Keratinocyte (primary cell): ENCODE measurements around the gene PUM1. TPM values are rescaled to one million over a fixed set of nuclear protein-coding genes. Genes with fewer than 3 reads are reported as not detected.
A peak's percentile ranks its signal among the peaks of the same experiment; 100 is the strongest.
"Not testable (repeated sequence)": the region's sequence is repeated elsewhere in the genome, so short reads cannot be mapped to it uniquely, and the experiment has no call there.

Experiments used
- DNase-seq: peaks from one replicate; pipeline ENCODE4 v3.0.0-alpha.2; 2011; ENCODE audit warnings: low read depth, missing footprints, low spot score
- FAIRE-seq: peaks from 2 replicates; lab custom pipeline; 2011; peaks lifted over from hg19 to GRCh38; lab: Jason Lieb, UNC
- H2AFZ ChIP-seq: 2 replicates; pipeline ENCODE4 v1.6.0; 2012; ENCODE audit warnings: low read length, control low read depth, inconsistent platforms; ENCODE audit not compliant: control insufficient read depth
- H3K27ac ChIP-seq: 2 replicates; pipeline ENCODE4 v1.5.1; 2011; ENCODE audit warnings: low read length; ENCODE audit not compliant: control insufficient read depth, insufficient read depth
- H3K27me3 ChIP-seq: 3 replicates; pipeline ENCODE4 v1.6.0; 2011; ENCODE audit warnings: low read length; ENCODE audit not compliant: control insufficient read depth, insufficient read depth; ENCODE audit errors: extremely low read depth
- H3K36me3 ChIP-seq, 2 experiments: 2 replicates in 1 of 2; 3 replicates in 1 of 2; pipeline ENCODE4 v1.5.1; 2011; ENCODE audit warnings: low read length in 2 of 2, mild to moderate bottlenecking in 1 of 2; ENCODE audit not compliant: control insufficient read depth in 2 of 2, insufficient read depth in 2 of 2; ENCODE audit errors: extremely low read depth in 1 of 2
- H3K4me1 ChIP-seq: 3 replicates; pipeline ENCODE4 v1.5.1; 2011; ENCODE audit warnings: low read length; ENCODE audit not compliant: control insufficient read depth, insufficient read depth; ENCODE audit errors: extremely low read depth
- H3K4me2 ChIP-seq: 3 replicates; pipeline ENCODE4 v1.6.0; 2011; ENCODE audit warnings: low read depth, low read length; ENCODE audit not compliant: control insufficient read depth, insufficient read depth; ENCODE audit errors: extremely low read depth
- H3K4me3 ChIP-seq, 3 experiments: fragments of 200-600 bp in 1 of 3; sonication (generic) in 1 of 3; 2 replicates in 2 of 3; 3 replicates in 1 of 3; pipeline ENCODE4 v1.5.1; 2011 to 2016; ENCODE audit warnings: low read length in 3 of 3, mild to moderate bottlenecking in 3 of 3, control low read depth in 2 of 3, inconsistent platforms in 1 of 3, low read depth in 1 of 3, mixed read lengths in 1 of 3, mixed run types in 1 of 3, moderate library complexity in 1 of 3; ENCODE audit not compliant: control insufficient read depth in 2 of 3, insufficient read depth in 2 of 3; ENCODE audit errors: extremely low read depth in 1 of 3
- H3K79me2 ChIP-seq: 2 replicates; pipeline ENCODE4 v1.6.0; 2012; ENCODE audit warnings: low read length; ENCODE audit not compliant: control insufficient read depth, insufficient read depth
- H3K9ac ChIP-seq: 3 replicates; pipeline ENCODE4 v1.6.0; 2011; ENCODE audit warnings: low read length; ENCODE audit not compliant: control insufficient read depth, insufficient read depth; ENCODE audit errors: extremely low read depth
- H3K9me1 ChIP-seq: 3 replicates; pipeline ENCODE4 v1.6.0; 2011; ENCODE audit warnings: low read length; ENCODE audit not compliant: control insufficient read depth, insufficient read depth; ENCODE audit errors: extremely low read depth
- H3K9me3 ChIP-seq: 2 replicates; pipeline ENCODE4 v1.5.1; 2012; ENCODE audit warnings: low read depth, low read length; ENCODE audit not compliant: control insufficient read depth
- H4K20me1 ChIP-seq: 3 replicates; pipeline ENCODE4 v1.6.0; 2011; ENCODE audit warnings: low read length; ENCODE audit not compliant: control insufficient read depth, insufficient read depth; ENCODE audit errors: extremely low read depth
- CTCF ChIP-seq, 3 experiments: IDR thresholded peaks in 1 of 3; conservative IDR thresholded peaks in 1 of 3; optimal IDR thresholded peaks in 1 of 3; 2 replicates in 2 of 3; 3 replicates in 1 of 3; pipeline versions ENCODE3 to v1.5.1; 2011; ENCODE audit warnings: low read length in 3 of 3, mild to moderate bottlenecking in 3 of 3, moderate library complexity in 2 of 3, control low read depth in 1 of 3, inconsistent platforms in 1 of 3; ENCODE audit not compliant: insufficient read depth in 2 of 3; ENCODE audit errors: extremely low read depth in 1 of 3
- EZH2 ChIP-seq: IDR thresholded peaks from one replicate; pipeline ENCODE4 v1.6.1; 2012; ENCODE audit warnings: inconsistent platforms, mild to moderate bottlenecking, low read length, moderate library complexity
- dilution Hi-C: fragments of 300-500 bp; cut with MboI; formaldehyde crosslinking; loops from one replicate; pipeline ENCODE4 v1.7.0; 2020; ENCODE audit warnings: low sequenced_read_pairs; ENCODE audit not compliant: extremely low pct_ligation_motif_present
- polyA plus RNA-seq, 5 experiments: library from polyadenylated mRNA; depleted of rRNA in 3 of 5; stranded (reverse) in 3 of 5; stranded (forward) in 1 of 5; unstranded in 1 of 5; fragments of >200 nt; gene quantifications; 1 replicate in 1 of 5; 2 replicates in 3 of 5; 3 replicates in 1 of 5; pipeline versions ENCODE4 v1.2.1 to v1.2.3, GENCODE V29; 2011 to 2012; ENCODE audit warnings: missing spikeins in 2 of 5, low read depth in 1 of 5, low replicate concordance in 1 of 5

PUM1 gene
- polyA plus RNA-seq, 1 donor (not counting 4 experiments of a cell fraction or from before 2014, with no cell fraction given): 68.6 TPM

- peaks cover 6% of the 10 kb centered on the region for H4K20me1 ChIP-seq
- H3K79me2 ChIP-seq: peaks cover 18% of the 10 kb centered on the region
- dilution Hi-C loops: no loop called here
These were observed 115.5 kb downstream of the PUM1 start for GRCh38 chr1:30950053-30950452.

GRCh38 chr1:30949487-30949838 is 116.1 kb downstream of the PUM1 start:
- H3K4me1 ChIP-seq, H3K9ac ChIP-seq, H3K27ac ChIP-seq, H3K9me3 ChIP-seq, dilution Hi-C loops, FAIRE-seq, H3K4me2 ChIP-seq, DNase-seq, H3K4me3 ChIP-seq, H4K20me1 ChIP-seq, H3K9me1 ChIP-seq, H2AFZ ChIP-seq, H3K27me3 ChIP-seq: not testable (repeated sequence)
- H3K36me3 ChIP-seq: peaks cover 33 to 57% of the 10 kb centered on the region in 2 experiments
- peaks cover 21% of the 10 kb centered on the region for H3K79me2 ChIP-seq

More at GRCh38 chr1:30950053-30950452, 115.5 kb downstream of the PUM1 start:
- no peak overlapping the region for H3K4me2 ChIP-seq
- H3K4me3 ChIP-seq: no peak overlapping the region
- H3K9ac ChIP-seq: no peak overlapping the region
- H2AFZ ChIP-seq: no peak overlapping the region
- DNase-seq (no peak), FAIRE-seq (no peak)
- H3K9me1 ChIP-seq: no peaks in the 10 kb centered on the region
- H3K36me3 ChIP-seq: peaks cover 32 to 57% of the 10 kb centered on the region in 2 experiments
- H3K27me3 ChIP-seq: no peaks in the 10 kb centered on the region
- TF ChIP-seq CTCF (optimal IDR thresholded peaks at IDR 0.05 in 1 of 3, IDR thresholded peaks at IDR 0.05 in 1 of 3, conservative IDR thresholded peaks at IDR 0.05 in 1 of 3; ENCODE audit: extremely low read depth in 1 of 3, insufficient read depth in 2 of 3, low read length in 3 of 3) (no peak), EZH2 (no peak)
- no peaks in the 10 kb centered on the region for H3K9me3 ChIP-seq
- H3K27ac ChIP-seq: no peak overlapping the region
- no peaks in the 10 kb centered on the region for H3K4me1 ChIP-seq

DNA sequence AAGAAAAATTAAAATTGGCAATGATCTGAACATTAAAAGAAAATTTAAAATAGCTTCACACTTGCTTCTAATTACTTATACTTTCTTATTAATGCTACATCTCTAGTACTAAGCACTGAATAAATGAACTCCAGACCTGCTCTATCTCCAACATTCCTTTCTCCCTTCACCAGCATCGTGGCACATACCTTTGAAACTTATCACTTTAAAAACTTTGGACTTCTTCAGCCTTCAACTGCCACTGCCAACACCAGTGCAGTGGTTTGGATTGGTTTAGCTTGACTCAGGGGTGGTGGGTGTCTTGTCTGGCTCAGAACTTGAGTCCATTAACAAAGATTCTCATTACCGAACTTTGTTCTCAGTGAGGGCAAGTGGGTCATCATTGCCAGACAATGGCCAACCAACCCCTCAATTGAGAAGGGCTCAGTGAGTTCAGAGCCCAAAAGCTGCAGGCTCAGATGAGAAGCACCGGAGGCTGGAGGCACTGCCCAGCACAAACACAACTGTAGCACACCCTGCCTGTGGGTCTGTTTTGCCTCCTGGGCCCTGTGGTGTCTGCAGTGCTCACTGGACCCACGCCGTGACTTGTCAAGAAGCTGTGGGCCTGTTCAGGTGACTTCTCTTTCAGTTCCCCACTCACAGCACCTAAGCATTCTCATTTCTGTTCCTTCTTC is 116.6 kb downstream of the PUM1 start:
- H3K79me2 ChIP-seq: peaks cover 20% of the 10 kb centered on the region
- DNase-seq, H3K27me3 ChIP-seq, H3K4me2 ChIP-seq, H3K27ac ChIP-seq, dilution Hi-C loops, H3K9me1 ChIP-seq, H4K20me1 ChIP-seq, H3K9ac ChIP-seq, H3K4me1 ChIP-seq, H3K4me3 ChIP-seq, H3K9me3 ChIP-seq, H2AFZ ChIP-seq: not testable (repeated sequence)
- peak; percentile 67 for FAIRE-seq
- H3K36me3 ChIP-seq: peaks cover 28 to 56% of the 10 kb centered on the region in 2 experiments
